Neuron (in vitro differentiated cells): Measurements from ENCODE around the gene TCP11.

ENCODE experiments used
- H2AFZ ChIP-seq: one replicate; pipeline ENCODE4 v1.6.1; 2013; ENCODE audit warnings: low read depth, mild to moderate bottlenecking, inconsistent platforms, low read length, moderate library complexity
- H3K27me3 ChIP-seq: one replicate; pipeline ENCODE4 v1.6.1; 2013; ENCODE audit warnings: low read length; ENCODE audit not compliant: insufficient read depth
- H3K36me3 ChIP-seq: one replicate; pipeline ENCODE4 v1.6.1; 2013; ENCODE audit warnings: low read length; ENCODE audit not compliant: insufficient read depth
- H3K4me1 ChIP-seq: one replicate; pipeline ENCODE4 v1.6.1; 2013; ENCODE audit warnings: low read length; ENCODE audit not compliant: insufficient read depth
- H3K4me3 ChIP-seq: 2 replicates; pipeline ENCODE4 v1.5.1; 2013; ENCODE audit warnings: mild to moderate bottlenecking, low read length, moderate library complexity
- H3K9me3 ChIP-seq: one replicate; pipeline ENCODE4 v1.6.1; 2013; ENCODE audit warnings: low read length

Gene TCP11

GRCh38 chr6:35084511-35085203, 56.5 kb downstream of the TCP11 start:
- H3K36me3 ChIP-seq = peaks cover 64% of the 10 kb centered on the region
- H3K4me3 ChIP-seq = no peak overlapping the region
- no peaks in the 10 kb centered on the region for H3K9me3 ChIP-seq

GRCh38 chr6:35084041-35084491, 57.1 kb downstream of the TCP11 start:
- H3K27me3 ChIP-seq = no peaks in the 10 kb centered on the region
- H3K36me3 ChIP-seq = peaks cover 70% of the 10 kb centered on the region
- no peaks in the 10 kb centered on the region for H3K9me3 ChIP-seq
- H2AFZ ChIP-seq = no peak overlapping the region
- H3K4me3 ChIP-seq = no peak overlapping the region
- H3K4me1 ChIP-seq = peaks cover 8% of the 10 kb centered on the region

More at GRCh38 chr6:35084511-35085203, 56.5 kb downstream of the TCP11 start:
- Histone ChIP-seq H3K4me1 (peaks cover 8% of the 10 kb centered on the region), H2AFZ (no peak overlapping the region), H3K27me3 (no peaks in the 10 kb centered on the region)

GRCh38 chr6:35083507-35083906, 57.6 kb downstream of the TCP11 start:
- Histone ChIP-seq H3K4me3 (no peak overlapping the region), H3K4me1 (peaks cover 8% of the 10 kb centered on the region), H3K27me3 (no peaks in the 10 kb centered on the region), H3K9me3 (no peaks in the 10 kb centered on the region), H3K36me3 (peaks cover 71% of the 10 kb centered on the region), H2AFZ (no peak overlapping the region)

- Histone ChIP-seq H3K27me3 (no peaks in the 10 kb centered on the region), H3K36me3 (peaks cover 66% of the 10 kb centered on the region), H3K4me1 (peaks cover 8% of the 10 kb centered on the region), H2AFZ (no peak overlapping the region), H3K4me3 (no peak overlapping the region), H3K9me3 (no peaks in the 10 kb centered on the region)
Measured at GRCh38 chr6:35082733-35083403, 58.3 kb downstream of the TCP11 start.

- H3K27me3 ChIP-seq = no peaks in the 10 kb centered on the region
- H3K36me3 ChIP-seq = peaks cover 61% of the 10 kb centered on the region
- no peaks in the 10 kb centered on the region for H3K9me3 ChIP-seq
- H3K4me1 ChIP-seq = peaks cover 8% of the 10 kb centered on the region
- no peak overlapping the region for H2AFZ ChIP-seq
- H3K4me3 ChIP-seq = no peak overlapping the region
Measured at GRCh38 chr6:35082046-35082732, 59.0 kb downstream of the TCP11 start.

GRCh38 chr6:35081426-35081851, 59.7 kb downstream of the TCP11 start:
- peaks cover 8% of the 10 kb centered on the region for H3K4me1 ChIP-seq

GRCh38 chr6:35080821-35081425, 60.2 kb downstream of the TCP11 start:
- no peaks in the 10 kb centered on the region for H3K27me3 ChIP-seq
- H2AFZ ChIP-seq = no peak overlapping the region
- H3K4me3 ChIP-seq = no peak overlapping the region
- peaks cover 52% of the 10 kb centered on the region for H3K36me3 ChIP-seq
- H3K9me3 ChIP-seq = no peaks in the 10 kb centered on the region
- peaks cover 8% of the 10 kb centered on the region for H3K4me1 ChIP-seq

More at GRCh38 chr6:35081426-35081851, 59.7 kb downstream of the TCP11 start:
- Histone ChIP-seq H2AFZ (no peak overlapping the region), H3K27me3 (no peaks in the 10 kb centered on the region), H3K4me3 (no peak overlapping the region), H3K36me3 (peaks cover 53% of the 10 kb centered on the region), H3K9me3 (no peaks in the 10 kb centered on the region)

GRCh38 chr6:35080016-35080680, 61.0 kb downstream of the TCP11 start:
- no peaks in the 10 kb centered on the region for H3K27me3 ChIP-seq
- H3K4me3 ChIP-seq = no peak overlapping the region
- peaks cover 46% of the 10 kb centered on the region for H3K36me3 ChIP-seq
- no peak overlapping the region for H2AFZ ChIP-seq
- no peaks in the 10 kb centered on the region for H3K9me3 ChIP-seq
- H3K4me1 ChIP-seq = peaks cover 8% of the 10 kb centered on the region

- Histone ChIP-seq H3K4me3 (no peak overlapping the region), H3K27me3 (no peaks in the 10 kb centered on the region), H3K4me1 (peaks cover 8% of the 10 kb centered on the region), H3K36me3 (peaks cover 41% of the 10 kb centered on the region), H3K9me3 (no peaks in the 10 kb centered on the region), H2AFZ (no peak overlapping the region)
Measured at GRCh38 chr6:35079311-35080000, 61.7 kb downstream of the TCP11 start.

- Histone ChIP-seq H3K4me1 (peaks cover 8% of the 10 kb centered on the region), H3K4me3 (no peak overlapping the region), H3K9me3 (no peaks in the 10 kb centered on the region), H3K27me3 (no peaks in the 10 kb centered on the region), H2AFZ (no peak overlapping the region), H3K36me3 (peaks cover 38% of the 10 kb centered on the region)
Measured at GRCh38 chr6:35078896-35079295, 62.2 kb downstream of the TCP11 start.

GRCh38 chr6:35078226-35078850, 62.8 kb downstream of the TCP11 start:
- H3K4me3 ChIP-seq = no peak overlapping the region

GRCh38 chr6:35077713-35078105, 63.4 kb downstream of the TCP11 start:
- Histone ChIP-seq H3K36me3 (peaks cover 30% of the 10 kb centered on the region), H3K9me3 (no peaks in the 10 kb centered on the region), H3K4me3 (no peak overlapping the region)

More at GRCh38 chr6:35078226-35078850, 62.8 kb downstream of the TCP11 start:
- Histone ChIP-seq H3K9me3 (no peaks in the 10 kb centered on the region), H3K36me3 (peaks cover 35% of the 10 kb centered on the region), H2AFZ (no peak overlapping the region), H3K4me1 (peaks cover 8% of the 10 kb centered on the region), H3K27me3 (no peaks in the 10 kb centered on the region)

More at GRCh38 chr6:35077713-35078105, 63.4 kb downstream of the TCP11 start:
- no peak overlapping the region for H2AFZ ChIP-seq
- peaks cover 8% of the 10 kb centered on the region for H3K4me1 ChIP-seq
- H3K27me3 ChIP-seq = no peaks in the 10 kb centered on the region
